ENCODE data around the gene VCAN. TPM values are rescaled to one million over a fixed set of nuclear protein-coding genes. Genes with fewer than 3 reads are reported as not detected.

Gene VCAN
- total RNA-seq, 2 experiments from 2014 or later = under 0.01 TPM; not detected in 1

DNA sequence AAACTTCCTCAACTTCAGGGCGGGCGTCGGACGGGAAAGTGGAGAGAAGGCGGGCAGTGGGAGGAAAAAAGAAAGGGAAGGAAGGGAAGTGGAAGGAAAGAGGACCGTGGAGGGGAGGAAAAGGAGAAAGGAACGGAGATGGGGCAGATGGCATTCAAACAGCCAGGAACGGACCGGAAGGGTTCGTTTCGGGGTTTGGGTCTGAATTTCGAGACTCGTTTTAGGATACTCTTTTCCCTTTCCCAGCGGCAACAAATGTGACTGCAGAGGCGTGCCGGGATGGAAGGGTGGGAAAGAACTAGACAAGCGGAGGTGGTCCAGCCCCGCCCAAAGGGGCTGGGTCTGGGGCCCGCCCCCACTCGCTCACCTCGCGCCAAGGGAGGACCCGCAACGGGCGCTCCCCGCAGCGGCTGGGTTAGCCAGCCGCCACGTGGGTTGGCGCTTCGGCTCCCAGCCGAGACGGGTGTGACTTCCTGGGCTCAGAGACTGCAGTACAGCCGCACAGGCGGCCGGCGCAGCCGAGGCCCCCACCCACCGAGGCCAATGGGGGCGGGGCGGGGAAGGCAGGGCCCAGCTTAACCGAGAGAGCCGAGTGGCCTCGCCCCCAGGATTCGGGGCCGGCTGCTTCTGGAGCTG lies 2.7 kb downstream of the VCAN start:
- H3K36me3 ChIP-seq (ENCODE audit: insufficient read depth, low read length) = no peaks in the 10 kb centered on the region
- BruUV-seq (replicated peaks) = no TSS peak
- H3K9me3 ChIP-seq (ENCODE audit: low read length) = no peaks in the 10 kb centered on the region
- DNase-seq (ENCODE audit: low spot score) = no peak
- no peak overlapping the region for H3K27ac ChIP-seq (ENCODE audit: low read depth, low read length, poor library complexity, severe bottlenecking)
- ChIA-PET POLR2A (no interaction called here), CTCF (ENCODE audit: unreplicated experiment) (no interaction called here)
- H2AFZ ChIP-seq (ENCODE audit: low read length) = no peak overlapping the region
- H3K4me3 ChIP-seq (ENCODE audit: low read depth, low read length, poor library complexity, severe bottlenecking) = no peak overlapping the region
- no peaks in the 10 kb centered on the region for H3K79me2 ChIP-seq (ENCODE audit: insufficient read depth, low read depth, low read length)
- no peaks in the 10 kb centered on the region for H3K9me2 ChIP-seq (ENCODE audit: insufficient read depth, low read length)
- no peaks in the 10 kb centered on the region for H3K4me1 ChIP-seq (ENCODE audit: insufficient read depth, low read length, poor library complexity, severe bottlenecking)
- H3K4me2 ChIP-seq (ENCODE audit: low read length) = no peak overlapping the region
- intact Hi-C loops (cut with micrococcal nuclease; ENCODE audit: unreplicated experiment) = no loop called here
- no peak for TF ChIP-seq EZH2phosphoT487 (IDR thresholded peaks at IDR 0.05; ENCODE audit: borderline replicate concordance, low read depth, low read length)
- TF ChIP-seq, protein P1, sequence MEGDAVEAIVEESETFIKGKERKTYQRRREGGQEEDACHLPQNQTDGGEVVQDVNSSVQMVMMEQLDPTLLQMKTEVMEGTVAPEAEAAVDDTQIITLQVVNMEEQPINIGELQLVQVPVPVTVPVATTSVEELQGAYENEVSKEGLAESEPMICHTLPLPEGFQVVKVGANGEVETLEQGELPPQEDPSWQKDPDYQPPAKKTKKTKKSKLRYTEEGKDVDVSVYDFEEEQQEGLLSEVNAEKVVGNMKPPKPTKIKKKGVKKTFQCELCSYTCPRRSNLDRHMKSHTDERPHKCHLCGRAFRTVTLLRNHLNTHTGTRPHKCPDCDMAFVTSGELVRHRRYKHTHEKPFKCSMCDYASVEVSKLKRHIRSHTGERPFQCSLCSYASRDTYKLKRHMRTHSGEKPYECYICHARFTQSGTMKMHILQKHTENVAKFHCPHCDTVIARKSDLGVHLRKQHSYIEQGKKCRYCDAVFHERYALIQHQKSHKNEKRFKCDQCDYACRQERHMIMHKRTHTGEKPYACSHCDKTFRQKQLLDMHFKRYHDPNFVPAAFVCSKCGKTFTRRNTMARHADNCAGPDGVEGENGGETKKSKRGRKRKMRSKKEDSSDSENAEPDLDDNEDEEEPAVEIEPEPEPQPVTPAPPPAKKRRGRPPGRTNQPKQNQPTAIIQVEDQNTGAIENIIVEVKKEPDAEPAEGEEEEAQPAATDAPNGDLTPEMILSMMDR (conservative IDR thresholded peaks at IDR 0.05; ENCODE audit: low read length) = no peak
- H4K20me1 ChIP-seq (ENCODE audit: insufficient read depth, low read length) = no peaks in the 10 kb centered on the region

DNA sequence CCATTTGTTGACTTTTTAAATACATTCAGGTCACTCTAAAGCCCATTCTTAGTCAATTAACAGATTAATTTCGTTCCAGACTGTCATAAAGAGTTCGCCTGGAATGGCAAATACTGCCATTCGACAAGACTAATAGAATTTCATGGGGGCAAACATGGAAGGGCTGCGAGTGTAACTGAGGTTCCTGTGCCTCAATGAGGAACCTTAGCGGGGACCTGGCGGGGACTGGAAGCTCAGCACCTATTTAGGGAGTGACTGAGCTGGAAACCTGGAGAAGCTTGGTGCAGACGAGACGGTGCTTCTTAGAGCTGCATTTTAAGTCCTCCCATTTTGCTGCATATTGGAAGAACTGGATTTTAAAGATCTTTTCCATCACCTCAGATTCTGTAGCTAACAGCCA lies 3.4 kb downstream of the VCAN start:
- POLR2A ChIA-PET = no interaction called here
- no peak for DNase-seq (ENCODE audit: low spot score)
- Histone ChIP-seq H2AFZ (ENCODE audit: low read length) (no peak overlapping the region), H3K79me2 (ENCODE audit: insufficient read depth, low read depth, low read length) (no peaks in the 10 kb centered on the region), H3K4me1 (ENCODE audit: insufficient read depth, low read length, poor library complexity, severe bottlenecking) (no peaks in the 10 kb centered on the region), H3K36me3 (ENCODE audit: insufficient read depth, low read length) (no peaks in the 10 kb centered on the region), H3K4me2 (ENCODE audit: low read length) (no peak overlapping the region), H3K9me3 (ENCODE audit: low read length) (no peaks in the 10 kb centered on the region), H3K9me2 (ENCODE audit: insufficient read depth, low read length) (no peaks in the 10 kb centered on the region), H3K27ac (ENCODE audit: low read depth, low read length, poor library complexity, severe bottlenecking) (no peak overlapping the region), H3K4me3 (ENCODE audit: low read depth, low read length, poor library complexity, severe bottlenecking) (no peak overlapping the region), H4K20me1 (ENCODE audit: insufficient read depth, low read length) (no peaks in the 10 kb centered on the region)
- BruUV-seq (replicated peaks) = no TSS peak
- intact Hi-C loops (cut with micrococcal nuclease; ENCODE audit: unreplicated experiment) = no loop called here
- CTCF ChIA-PET (ENCODE audit: unreplicated experiment) = no interaction called here
- TF ChIP-seq, protein P1 (conservative IDR thresholded peaks at IDR 0.05; ENCODE audit: low read length) = no peak
- no peak for TF ChIP-seq EZH2phosphoT487 (IDR thresholded peaks at IDR 0.05; ENCODE audit: borderline replicate concordance, low read depth, low read length)

DNA sequence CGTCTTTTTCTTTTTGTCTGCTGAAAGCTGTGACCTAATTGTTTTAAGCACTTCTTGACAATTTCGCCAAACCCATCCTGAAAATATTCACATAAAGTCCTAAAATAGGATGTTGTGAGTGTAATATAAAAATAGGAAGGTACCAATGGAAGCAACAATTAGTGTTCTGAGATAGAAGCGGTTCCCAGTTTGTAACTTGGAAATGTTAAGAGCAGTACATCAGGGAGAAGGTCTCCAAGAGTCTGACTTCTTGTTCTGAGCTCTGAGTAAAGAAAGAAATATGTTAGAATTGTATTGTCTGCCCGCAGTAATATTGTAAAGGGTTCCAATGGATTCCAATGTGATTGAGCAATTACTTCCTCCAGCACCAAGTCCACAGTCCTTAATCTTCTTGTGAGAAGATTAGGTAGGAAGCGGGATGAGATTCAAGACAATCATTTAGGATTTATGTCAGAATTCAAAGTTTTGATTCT lies 3.9 kb downstream of the VCAN start:
- Histone ChIP-seq H3K27ac (ENCODE audit: low read depth, low read length, poor library complexity, severe bottlenecking) (no peak overlapping the region), H4K20me1 (ENCODE audit: insufficient read depth, low read length) (no peaks in the 10 kb centered on the region), H3K4me2 (ENCODE audit: low read length) (no peak overlapping the region), H3K4me1 (ENCODE audit: insufficient read depth, low read length, poor library complexity, severe bottlenecking) (no peaks in the 10 kb centered on the region), H2AFZ (ENCODE audit: low read length) (no peak overlapping the region), H3K4me3 (ENCODE audit: low read depth, low read length, poor library complexity, severe bottlenecking) (no peak overlapping the region), H3K36me3 (ENCODE audit: insufficient read depth, low read length) (no peaks in the 10 kb centered on the region), H3K79me2 (ENCODE audit: insufficient read depth, low read depth, low read length) (no peaks in the 10 kb centered on the region), H3K9me3 (ENCODE audit: low read length) (no peaks in the 10 kb centered on the region), H3K9me2 (ENCODE audit: insufficient read depth, low read length) (no peaks in the 10 kb centered on the region)
- no peak for TF ChIP-seq EZH2phosphoT487 (IDR thresholded peaks at IDR 0.05; ENCODE audit: borderline replicate concordance, low read depth, low read length)
- TF ChIP-seq, protein P1 (conservative IDR thresholded peaks at IDR 0.05; ENCODE audit: low read length) = no peak
- POLR2A ChIA-PET = no interaction called here
- BruUV-seq (replicated peaks) = no TSS peak
- intact Hi-C loops (cut with micrococcal nuclease; ENCODE audit: unreplicated experiment) = no loop called here
- CTCF ChIA-PET (ENCODE audit: unreplicated experiment) = no interaction called here
- DNase-seq (ENCODE audit: low spot score) = no peak
